ENCODE results near the gene SENP1.

The SENP1 gene

DNA sequence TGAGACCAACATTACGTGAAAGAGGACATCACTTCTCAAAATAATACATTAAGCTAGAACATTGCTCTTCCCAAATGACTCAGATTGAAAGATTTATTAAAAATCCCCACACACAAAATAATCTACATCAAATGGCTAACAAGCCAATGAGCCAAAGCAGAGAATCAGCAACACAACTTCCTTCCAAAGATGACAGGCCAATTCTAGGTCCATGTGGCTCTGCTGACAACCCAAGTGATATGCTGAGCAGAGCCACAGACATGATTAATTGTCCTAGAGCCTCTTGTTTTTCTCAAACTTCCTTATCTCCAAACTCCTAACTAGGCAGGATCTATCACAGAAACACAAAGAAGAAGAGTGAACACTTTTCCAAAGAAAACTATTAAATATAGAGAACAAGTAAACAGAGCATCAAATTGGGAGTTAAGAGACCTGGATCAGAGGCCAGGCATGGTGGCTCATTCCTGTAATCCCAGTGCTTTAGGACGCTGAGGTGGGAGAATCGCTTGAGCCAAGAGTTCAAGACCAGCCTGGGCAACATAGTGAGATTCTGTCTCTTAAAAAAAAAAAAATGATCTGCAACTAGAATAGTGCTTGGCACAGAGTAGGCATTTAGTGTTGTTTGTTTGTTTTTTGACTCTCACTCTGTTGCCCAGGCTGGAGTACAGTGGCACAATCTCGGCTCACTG is 38.5 kb downstream of the SENP1 start:
- DNase-seq (ENCODE audit: low spot score): no peak

- DNase-seq (ENCODE audit: low spot score): no peak
Measured at GRCh38 chr12:48065041-48065440, 40.8 kb downstream of the SENP1 start.

DNA sequence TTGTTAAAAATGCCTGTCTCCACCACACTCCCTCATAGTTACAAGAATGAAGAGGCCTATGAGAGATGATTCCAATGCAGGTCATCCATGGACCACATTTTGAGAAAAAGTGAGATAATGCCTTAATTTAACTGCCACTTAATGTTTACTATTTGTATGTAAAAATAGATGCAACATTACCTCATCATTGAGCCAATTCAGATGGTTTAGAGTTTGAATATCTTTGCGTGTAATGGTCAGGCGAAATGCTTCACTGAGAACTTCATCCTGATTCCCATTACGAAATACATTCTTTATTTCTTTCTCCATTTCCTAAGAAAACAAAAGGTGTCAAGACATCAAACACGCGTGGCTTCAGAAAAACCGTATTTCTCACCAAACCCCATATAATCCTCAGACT is 42.3 kb downstream of the SENP1 start:
- DNase-seq (ENCODE audit: low spot score): no peak

- DNase-seq (ENCODE audit: low spot score): no peak
Measured at GRCh38 chr12:48061938-48062719, 43.8 kb downstream of the SENP1 start.

GRCh38 chr12:48060474-48060873 is 45.4 kb downstream of the SENP1 start:
- DNase-seq (ENCODE audit: low spot score): no peak

- no peak for DNase-seq (ENCODE audit: low spot score)
Measured at GRCh38 chr12:48058771-48059170, 47.1 kb downstream of the SENP1 start.

DNA sequence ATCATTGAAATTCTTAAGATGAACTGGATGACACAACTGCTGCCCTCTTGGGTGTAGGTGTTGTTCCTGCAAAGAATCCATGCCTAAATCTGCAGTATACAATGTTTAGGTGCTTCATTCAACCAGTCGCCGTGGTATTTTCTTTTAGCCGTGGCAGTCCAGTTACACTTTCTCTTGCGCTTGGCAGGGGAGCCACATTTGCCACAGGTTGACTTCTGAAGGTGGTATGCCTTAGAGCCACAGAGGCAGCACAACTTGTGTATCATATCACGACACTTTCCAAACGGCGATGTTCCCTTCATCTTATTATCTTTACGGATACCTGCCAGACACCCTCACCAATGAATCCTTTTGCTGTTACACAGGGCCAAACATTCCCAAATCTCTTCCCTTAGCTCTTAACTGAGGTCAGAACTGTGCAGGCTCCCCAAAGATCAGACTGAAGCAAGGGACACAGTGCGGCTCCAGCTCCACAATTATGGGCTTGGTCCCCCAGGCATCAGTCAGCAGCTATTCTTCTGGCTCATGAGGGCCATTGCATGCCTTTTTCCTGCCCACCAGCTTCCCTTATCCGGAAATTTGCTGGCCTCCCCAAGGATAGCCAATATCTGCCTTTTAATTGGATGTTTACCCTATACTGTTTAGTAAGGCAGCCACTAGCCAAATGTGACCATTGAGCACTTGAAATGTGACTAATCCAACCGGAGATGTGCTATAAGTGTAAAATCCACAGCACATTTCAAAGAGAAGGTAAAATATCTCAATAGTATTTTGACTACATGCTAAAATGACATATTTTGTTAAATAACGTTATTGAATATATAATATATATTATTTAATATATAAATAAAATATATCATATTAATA is 50.7 kb downstream of the SENP1 start:
- DNase-seq (ENCODE audit: low spot score): no peak

- DNase-seq (ENCODE audit: low spot score): no peak
Measured at GRCh38 chr12:48053883-48054282, 52.0 kb downstream of the SENP1 start.

GRCh38 chr12:48053122-48053521 is 52.8 kb downstream of the SENP1 start:
- DNase-seq (ENCODE audit: low spot score): no peak

DNA sequence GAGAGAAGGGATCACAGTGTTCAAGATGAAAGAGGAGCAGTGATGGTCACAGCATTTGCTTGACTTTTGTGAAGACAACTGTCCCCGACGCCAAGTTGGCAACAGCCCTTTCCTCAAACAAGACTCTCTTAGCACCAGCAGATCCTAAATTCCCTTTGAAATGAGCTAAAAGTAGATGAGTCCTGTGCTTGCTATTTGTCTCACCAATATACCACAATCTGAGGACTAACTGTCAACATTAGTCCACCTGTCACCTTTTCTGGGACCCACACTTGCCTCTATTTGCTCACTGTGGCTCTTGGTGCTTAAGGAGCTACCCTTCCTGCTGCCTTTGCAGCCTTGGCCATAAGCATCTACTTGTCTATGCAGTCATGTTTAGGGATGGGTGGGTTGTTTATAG is 54.2 kb downstream of the SENP1 start:
- DNase-seq (ENCODE audit: low spot score): no peak

GRCh38 chr12:48050174-48050573 is 55.7 kb downstream of the SENP1 start:
- no peak for DNase-seq (ENCODE audit: low spot score)

- no peak for DNase-seq (ENCODE audit: low spot score)
Measured at GRCh38 chr12:48045965-48046518, 59.8 kb downstream of the SENP1 start.

GRCh38 chr12:48045061-48045846 is 60.6 kb downstream of the SENP1 start:
- no peak for DNase-seq (ENCODE audit: low spot score)

- no peak for DNase-seq (ENCODE audit: low spot score)
Measured at GRCh38 chr12:48044396-48044795, 61.5 kb downstream of the SENP1 start.

DNA sequence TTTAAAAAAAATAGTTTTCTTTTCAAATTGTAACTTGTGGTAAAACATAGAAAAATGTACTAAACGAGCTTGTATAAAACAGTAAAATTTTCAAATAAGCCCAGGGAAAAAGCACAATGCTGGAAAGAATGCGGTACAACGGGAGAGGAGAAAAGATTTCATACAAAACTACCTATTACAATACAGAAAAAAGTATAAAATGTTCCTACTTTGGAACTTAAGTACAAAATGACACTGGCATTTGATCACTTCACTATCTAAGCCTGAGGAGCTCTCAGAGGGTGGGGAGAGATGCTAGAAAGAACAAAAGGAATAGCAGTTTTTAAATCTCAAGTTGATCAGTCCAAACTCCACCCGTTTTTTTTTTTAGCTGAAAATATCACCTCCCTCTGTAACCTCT is 62.1 kb downstream of the SENP1 start:
- DNase-seq (ENCODE audit: low spot score): no peak

DNA sequence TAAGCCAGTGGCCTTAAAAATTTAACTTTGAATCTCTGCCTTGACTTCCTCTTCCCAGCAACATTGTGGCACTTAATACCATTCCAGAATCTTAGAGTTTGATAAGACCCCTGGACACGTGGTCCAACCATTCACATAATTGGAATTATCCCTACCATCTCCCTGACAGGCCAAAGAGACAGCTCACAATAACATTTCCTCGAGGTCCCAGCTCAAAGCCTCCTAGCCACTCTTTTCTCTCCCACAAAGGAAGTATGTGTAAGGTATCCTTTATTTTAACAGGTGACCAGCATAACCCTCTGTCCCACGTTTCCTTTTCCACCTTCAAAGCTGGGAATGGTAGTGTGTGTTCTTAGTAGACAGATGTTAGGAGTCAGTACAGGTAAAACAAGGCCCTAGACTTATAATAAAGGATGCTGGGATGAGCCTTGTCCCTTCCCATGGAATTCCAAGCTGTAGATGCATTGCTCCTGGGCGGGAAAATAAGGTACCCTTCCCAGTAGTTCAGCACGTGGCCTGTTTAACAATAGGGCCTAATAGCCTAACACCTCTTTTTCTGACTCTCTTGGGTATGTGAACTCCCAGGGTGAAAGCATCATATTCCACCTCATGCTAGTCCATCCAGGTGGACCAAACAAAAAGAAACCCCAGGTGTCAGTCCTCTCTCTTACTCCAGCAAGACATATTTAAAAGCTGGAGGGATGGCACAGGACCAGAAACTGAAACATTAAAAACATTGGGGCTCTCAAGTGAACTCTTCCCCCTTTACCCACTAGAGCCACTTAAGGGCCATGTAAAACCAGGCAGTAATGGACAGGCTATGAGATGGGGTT is 64.1 kb downstream of the SENP1 start:
- DNase-seq (ENCODE audit: low spot score): no peak

DNA sequence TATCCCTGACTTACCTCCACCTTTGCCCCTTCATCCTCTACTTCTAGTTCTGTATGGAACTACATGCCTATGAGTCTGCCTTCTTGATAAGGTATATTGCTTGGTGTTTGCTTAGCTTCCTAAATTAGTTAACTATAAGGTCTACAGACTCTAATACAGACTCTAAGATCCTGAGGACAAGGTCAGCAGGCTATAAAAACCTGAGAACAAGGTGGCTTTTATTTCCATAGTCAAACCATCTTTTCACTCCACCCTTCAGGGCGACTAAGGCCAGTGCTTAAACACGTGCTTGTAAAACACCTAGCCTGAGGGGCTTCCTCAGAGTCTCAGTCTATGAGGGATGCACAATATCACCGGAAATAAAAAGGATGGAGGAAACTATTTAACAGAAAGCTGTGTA is 65.5 kb downstream of the SENP1 start:
- DNase-seq (ENCODE audit: low spot score): no peak

DNA sequence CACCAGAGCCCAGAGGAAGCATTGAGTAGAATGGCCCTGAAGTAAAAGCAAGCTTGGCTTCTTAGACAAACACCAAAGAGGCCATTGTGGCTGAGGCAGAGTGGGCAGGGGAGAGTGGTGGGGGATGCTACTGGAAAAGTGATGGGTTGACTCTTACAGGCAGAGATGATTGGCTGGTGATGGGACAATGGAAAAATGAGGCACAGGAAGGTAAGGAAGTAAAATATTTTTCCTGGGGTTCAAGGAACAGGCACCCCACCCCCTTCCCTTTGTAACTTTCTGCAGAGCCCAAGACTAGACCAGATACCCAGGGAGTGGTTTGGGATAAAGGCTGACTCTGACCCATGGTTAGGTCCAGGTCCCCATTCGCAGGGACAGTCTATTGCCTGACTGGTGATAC is 66.7 kb downstream of the SENP1 start:
- DNase-seq (ENCODE audit: low spot score): no peak

GRCh38 chr12:48038085-48038484 is 67.8 kb downstream of the SENP1 start:
- no peak for DNase-seq (ENCODE audit: low spot score)

GRCh38 chr12:48037267-48037915 is 68.5 kb downstream of the SENP1 start:
- DNase-seq (ENCODE audit: low spot score): peak; percentile 31
